Measurements from ENCODE around the gene NEU3. TPM values are rescaled to one million over a fixed set of nuclear protein-coding genes. Genes with fewer than 3 reads are reported as not detected.
"Not testable (repeated sequence)": the region's sequence is repeated elsewhere in the genome, so short reads cannot be mapped to it uniquely, and the experiment has no call there.

NEU3 gene
- total RNA-seq, 2 experiments from 2014 or later = 13.6 to 17.3 TPM

- POLR2A ChIA-PET = no interaction called here
- Mint-ChIP-seq H3K27me3 (no peaks in the 10 kb centered on the region), H3K27ac (no peak overlapping the region), H3K4me3 (no peak overlapping the region), H3K36me3 (peaks cover 28% of the 10 kb centered on the region), H3K4me1 (peaks cover 29% of the 10 kb centered on the region), H3K9me3 (no peaks in the 10 kb centered on the region)
- ATAC-seq (ENCODE audit: low read depth) (no peak), DNase-seq (no peak)
Measured at GRCh38 chr11:74956397-74957015, 32.2 kb upstream of the NEU3 start.

GRCh38 chr11:74957937-74958629 is 30.6 kb upstream of the NEU3 start:
- POLR2A ChIA-PET = no interaction called here
- DNase-seq = no peak
- ATAC-seq (ENCODE audit: low read depth) = no peak
- H3K27me3 Mint-ChIP-seq = no peaks in the 10 kb centered on the region
- peaks cover 24% of the 10 kb centered on the region for H3K4me1 Mint-ChIP-seq
- peaks cover 21% of the 10 kb centered on the region for H3K36me3 Mint-ChIP-seq
- no peak overlapping the region for H3K4me3 Mint-ChIP-seq
- H3K9me3 Mint-ChIP-seq = no peaks in the 10 kb centered on the region
- H3K27ac Mint-ChIP-seq = no peak overlapping the region

GRCh38 chr11:74960128-74960527 is 28.6 kb upstream of the NEU3 start:
- H3K4me1 Mint-ChIP-seq = peaks cover 25% of the 10 kb centered on the region
- not testable (repeated sequence) for H3K27ac Mint-ChIP-seq; H3K9me3 Mint-ChIP-seq; DNase-seq; H3K4me3 Mint-ChIP-seq; H3K27me3 Mint-ChIP-seq; ATAC-seq (ENCODE audit: low read depth)
- peaks cover 23% of the 10 kb centered on the region for H3K36me3 Mint-ChIP-seq
- POLR2A ChIA-PET = interaction anchor here (1.0 kb wide), 1 partner anchor 11 kb away, joined by 5 read pairs; the partner anchor contains the start of genes SPCS2 and XRRA1

GRCh38 chr11:74966651-74967050 is 22.1 kb upstream of the NEU3 start:
- Mint-ChIP-seq H3K27me3 (no peaks in the 10 kb centered on the region), H3K4me1 (peaks cover 11% of the 10 kb centered on the region), H3K4me3 (no peak overlapping the region), H3K9me3 (no peaks in the 10 kb centered on the region), H3K27ac (no peak overlapping the region), H3K36me3 (peaks cover 19% of the 10 kb centered on the region)
- POLR2A ChIA-PET = interaction anchor here (1.4 kb wide), 1 partner anchor 8 kb away, joined by 3 read pairs; no protein-coding TSS in a partner anchor
- no peak for DNase-seq
- no peak for ATAC-seq (ENCODE audit: low read depth)

- DNase-seq (no peak), ATAC-seq (ENCODE audit: low read depth) (no peak)
- POLR2A ChIA-PET = no interaction called here
- H3K36me3 Mint-ChIP-seq = peaks cover 39% of the 10 kb centered on the region
- H3K27me3 Mint-ChIP-seq = no peaks in the 10 kb centered on the region
- H3K9me3 Mint-ChIP-seq = no peaks in the 10 kb centered on the region
- no peak overlapping the region for H3K4me3 Mint-ChIP-seq
- peaks cover 11% of the 10 kb centered on the region for H3K4me1 Mint-ChIP-seq
- H3K27ac Mint-ChIP-seq = no peak overlapping the region
Measured at GRCh38 chr11:74970852-74971395, 17.8 kb upstream of the NEU3 start.

GRCh38 chr11:74971424-74971823 is 17.3 kb upstream of the NEU3 start:
- H3K4me3 Mint-ChIP-seq = no peak overlapping the region
- H3K27me3 Mint-ChIP-seq = no peaks in the 10 kb centered on the region
- H3K36me3 Mint-ChIP-seq = peaks cover 42% of the 10 kb centered on the region
- POLR2A ChIA-PET = no interaction called here
- ATAC-seq (ENCODE audit: low read depth) (no peak), DNase-seq (no peak)
- H3K9me3 Mint-ChIP-seq = no peaks in the 10 kb centered on the region
- peaks cover 11% of the 10 kb centered on the region for H3K4me1 Mint-ChIP-seq
- H3K27ac Mint-ChIP-seq = no peak overlapping the region

- H3K36me3 Mint-ChIP-seq = peaks cover 38% of the 10 kb centered on the region
- POLR2A ChIA-PET = no interaction called here
- no peak for ATAC-seq (ENCODE audit: low read depth)
Measured at GRCh38 chr11:74978041-74978440, 10.7 kb upstream of the NEU3 start.

GRCh38 chr11:74980634-74981033 is 8.1 kb upstream of the NEU3 start:
- POLR2A ChIA-PET = no interaction called here
- no peaks in the 10 kb centered on the region for H3K4me1 Mint-ChIP-seq
- H3K36me3 Mint-ChIP-seq = peaks cover 18% of the 10 kb centered on the region
- H3K4me3 Mint-ChIP-seq = no peak overlapping the region
- H3K9me3 Mint-ChIP-seq = no peaks in the 10 kb centered on the region
- DNase-seq = no peak
- no peak for ATAC-seq (ENCODE audit: low read depth)
- no peak overlapping the region for H3K27ac Mint-ChIP-seq
- no peaks in the 10 kb centered on the region for H3K27me3 Mint-ChIP-seq

More at GRCh38 chr11:74978041-74978440, 10.7 kb upstream of the NEU3 start:
- Mint-ChIP-seq H3K27me3 (no peaks in the 10 kb centered on the region), H3K4me3 (no peak overlapping the region), H3K27ac (no peak overlapping the region), H3K4me1 (peaks cover 7% of the 10 kb centered on the region), H3K9me3 (no peaks in the 10 kb centered on the region)
- no peak for DNase-seq

GRCh38 chr11:74981888-74982287 is 6.8 kb upstream of the NEU3 start:
- Mint-ChIP-seq H3K27me3 (no peaks in the 10 kb centered on the region), H3K36me3 (peaks cover 13% of the 10 kb centered on the region), H3K4me3 (no peak overlapping the region), H3K9me3 (no peaks in the 10 kb centered on the region), H3K4me1 (no peaks in the 10 kb centered on the region), H3K27ac (no peak overlapping the region)
- DNase-seq = no peak
- POLR2A ChIA-PET = no interaction called here
- ATAC-seq (ENCODE audit: low read depth) = no peak

- no peaks in the 10 kb centered on the region for H3K9me3 Mint-ChIP-seq
- H3K36me3 Mint-ChIP-seq = peaks cover 9% of the 10 kb centered on the region
- H3K27ac Mint-ChIP-seq = no peak overlapping the region
- H3K4me1 Mint-ChIP-seq = no peaks in the 10 kb centered on the region
- DNase-seq (no peak), ATAC-seq (ENCODE audit: low read depth) (no peak)
- H3K4me3 Mint-ChIP-seq = no peak overlapping the region
- POLR2A ChIA-PET = no interaction called here
- no peaks in the 10 kb centered on the region for H3K27me3 Mint-ChIP-seq
Measured at GRCh38 chr11:74984070-74984469, 4.7 kb upstream of the NEU3 start.

- H3K4me3 Mint-ChIP-seq = no peak overlapping the region
- POLR2A ChIA-PET = no interaction called here
- DNase-seq (no peak), ATAC-seq (ENCODE audit: low read depth) (no peak)
- peaks cover 6% of the 10 kb centered on the region for H3K36me3 Mint-ChIP-seq
- H3K27me3 Mint-ChIP-seq = no peaks in the 10 kb centered on the region
- H3K4me1 Mint-ChIP-seq = peaks cover 4% of the 10 kb centered on the region
- no peak overlapping the region for H3K27ac Mint-ChIP-seq
- no peaks in the 10 kb centered on the region for H3K9me3 Mint-ChIP-seq
Measured at GRCh38 chr11:74984730-74985129, 4.0 kb upstream of the NEU3 start.

- H3K4me3 Mint-ChIP-seq = peak overlapping the region; percentile 93
- H3K4me1 Mint-ChIP-seq = peaks cover 18% of the 10 kb centered on the region
- no peaks in the 10 kb centered on the region for H3K27me3 Mint-ChIP-seq
- no peak for ATAC-seq (ENCODE audit: low read depth)
- peaks cover 2% of the 10 kb centered on the region for H3K36me3 Mint-ChIP-seq
- POLR2A ChIA-PET = interaction anchor here (1.0 to 1.8 kb wide), 6 partner anchors 11 to 153 kb away, joined by 4 to 7 read pairs (median 4); partner anchors contain the start of genes SPCS2 and XRRA1
- no peak for DNase-seq
- H3K9me3 Mint-ChIP-seq = no peaks in the 10 kb centered on the region
- H3K27ac Mint-ChIP-seq = peak overlapping the region; percentile 92
Measured at GRCh38 chr11:74989260-74989638, 516 bp downstream of the NEU3 start.

GRCh38 chr11:74990150-74990549 is 1.4 kb downstream of the NEU3 start:
- not testable (repeated sequence) for H3K36me3 Mint-ChIP-seq; H3K9me3 Mint-ChIP-seq; H3K27ac Mint-ChIP-seq; DNase-seq; ATAC-seq (ENCODE audit: low read depth); H3K27me3 Mint-ChIP-seq
- Mint-ChIP-seq H3K4me1 (peaks cover 18% of the 10 kb centered on the region), H3K4me3 (peak overlapping the region; percentile 2)
- POLR2A ChIA-PET = interaction anchor here (1.1 kb wide), 1 partner anchor 12 kb away, joined by 4 read pairs; no protein-coding TSS in a partner anchor

GRCh38 chr11:74990941-74991340 is 2.2 kb downstream of the NEU3 start:
- Mint-ChIP-seq H3K27me3 (no peaks in the 10 kb centered on the region), H3K9me3 (no peaks in the 10 kb centered on the region), H3K27ac (no peak overlapping the region), H3K4me1 (peaks cover 18% of the 10 kb centered on the region), H3K4me3 (no peak overlapping the region), H3K36me3 (peaks cover 2% of the 10 kb centered on the region)
- POLR2A ChIA-PET = no interaction called here
- DNase-seq (no peak), ATAC-seq (ENCODE audit: low read depth) (no peak)

All from activated naive CD8-positive, alpha-beta T cell treated with anti-CD3 and anti-CD28 coated beads, Interleukin-2, amount 10 ng/mL, durations not matched to agents 7 days and 5 days (primary cell).